Calu3 (cell line): ENCODE measurements around the gene PEPD. TPM values are rescaled to one million over a fixed set of nuclear protein-coding genes. Genes with fewer than 3 reads are reported as not detected.

Experiments used
- BruUV-seq: library from RNA; stranded (reverse); fragments of 400-500 nt; replicated peaks from 2 replicates; lab custom pipeline; 2021; lab: Mats Ljungman, UMichigan
- CTCF ChIA-PET: fragments of 300-600 bp; sonication (Branson Sonifier 250); formaldehyde crosslinking; loops from one replicate; lab custom pipeline; 2022; ENCODE audit warnings: antibody characterized with exemption; lab: Charles Lee
- DNase-seq: peaks from one replicate; pipeline ENCODE4 v3.0.0; 2022
- H3K27ac Mint-ChIP-seq: one replicate; pipeline ENCODE4 v1.8.0; 2022; ENCODE audit warnings: mixed read lengths; ENCODE audit not compliant: unreplicated experiment
- H3K27me3 Mint-ChIP-seq: one replicate; pipeline ENCODE4 v1.8.0; 2022; ENCODE audit warnings: mixed read lengths; ENCODE audit not compliant: unreplicated experiment
- H3K36me3 Mint-ChIP-seq: one replicate; pipeline ENCODE4 v1.8.0; 2022; ENCODE audit warnings: mild to moderate bottlenecking, moderate library complexity, mixed read lengths; ENCODE audit not compliant: insufficient read depth, unreplicated experiment
- H3K4me1 Mint-ChIP-seq: one replicate; pipeline ENCODE4 v1.8.0; 2022; ENCODE audit warnings: mild to moderate bottlenecking, low read depth, mixed read lengths; ENCODE audit not compliant: unreplicated experiment
- H3K4me3 Mint-ChIP-seq: one replicate; pipeline ENCODE4 v1.8.0; 2022; ENCODE audit warnings: mild to moderate bottlenecking, low read depth, moderate library complexity, mixed read lengths; ENCODE audit not compliant: unreplicated experiment
- H3K9me3 Mint-ChIP-seq: one replicate; pipeline ENCODE4 v1.8.0; 2022; ENCODE audit warnings: low read depth, mixed read lengths; ENCODE audit not compliant: unreplicated experiment
- CTCF ChIP-seq: fragments of 200-600 bp; IDR thresholded peaks from one replicate; pipeline ENCODE4 v1.8.0; 2022; ENCODE audit warnings: antibody characterized with exemption; ENCODE audit not compliant: unreplicated experiment
- intact Hi-C: fragments of 100-400 bp; cut with micrococcal nuclease; formaldehyde crosslinking; loops from one replicate; pipeline ENCODE4 v1.10.0; 2022; ENCODE audit not compliant: unreplicated experiment
- total RNA-seq: library from RNA; stranded (reverse); gene quantifications from 2 replicates; pipeline ENCODE4 v1.2.3, GENCODE V29; 2022

Gene PEPD
- total RNA-seq, 1 experiment from 2014 or later: 65.5 TPM

DNA sequence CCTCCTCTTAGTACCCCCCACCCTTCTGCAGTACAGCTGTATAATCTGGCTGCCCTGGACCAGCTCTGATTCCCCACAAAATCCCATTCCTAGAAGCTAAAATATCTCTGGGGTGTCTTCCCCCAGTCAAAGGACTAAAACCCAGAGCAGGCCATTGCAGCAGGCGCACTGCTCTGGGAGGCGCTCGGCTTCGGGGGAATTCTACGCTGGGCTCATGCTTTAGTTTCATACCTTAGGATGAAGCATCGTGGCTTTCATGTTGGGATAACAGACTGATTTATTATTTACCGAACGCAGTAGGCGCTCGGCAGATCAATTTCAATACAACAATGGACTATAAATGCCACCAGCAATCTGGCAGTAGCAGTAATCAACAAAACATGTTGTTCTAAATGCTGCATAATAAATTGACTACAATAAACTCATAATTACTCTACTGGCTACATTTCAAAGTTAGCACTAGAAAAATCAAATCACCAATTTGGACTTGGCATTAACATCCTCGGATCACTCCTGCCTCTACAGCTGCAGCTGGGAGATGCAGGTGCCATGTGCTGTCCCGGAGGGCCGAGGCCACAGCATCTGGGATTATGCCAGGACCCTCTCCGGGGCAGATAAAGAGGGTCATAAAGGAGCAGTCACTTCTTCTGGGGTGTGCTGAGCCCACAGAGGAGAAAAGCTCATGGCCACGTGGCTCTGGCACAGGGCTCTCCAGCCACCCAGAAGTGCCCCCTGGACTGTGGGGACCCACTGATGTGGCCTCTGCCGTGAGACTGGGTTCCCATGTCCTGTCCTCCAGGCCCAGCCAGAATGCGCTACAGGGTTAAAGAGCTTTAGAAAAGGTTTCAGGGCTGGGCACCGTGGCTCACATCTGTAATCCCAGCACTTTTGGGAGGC is 112.8 kb downstream of the PEPD start:
- no peak for TF ChIP-seq CTCF
- no peak for DNase-seq
- no peak overlapping the region for H3K27ac Mint-ChIP-seq
- H3K27me3 Mint-ChIP-seq: no peaks in the 10 kb centered on the region
- H3K4me3 Mint-ChIP-seq: no peak overlapping the region
- no peaks in the 10 kb centered on the region for H3K36me3 Mint-ChIP-seq
- H3K9me3 Mint-ChIP-seq: no peaks in the 10 kb centered on the region
- H3K4me1 Mint-ChIP-seq: no peaks in the 10 kb centered on the region
- CTCF ChIA-PET: interaction anchor here (0.6 to 1.8 kb wide), 4 partner anchors 173 to 1075 kb away, joined by 3 to 10 read pairs (median 3); no protein-coding TSS in a partner anchor
- BruUV-seq: no TSS peak
- intact Hi-C loops: loop anchor here (10.0 kb wide), 2 partner anchors 94 to 264 kb away; no protein-coding TSS in a partner anchor

DNA sequence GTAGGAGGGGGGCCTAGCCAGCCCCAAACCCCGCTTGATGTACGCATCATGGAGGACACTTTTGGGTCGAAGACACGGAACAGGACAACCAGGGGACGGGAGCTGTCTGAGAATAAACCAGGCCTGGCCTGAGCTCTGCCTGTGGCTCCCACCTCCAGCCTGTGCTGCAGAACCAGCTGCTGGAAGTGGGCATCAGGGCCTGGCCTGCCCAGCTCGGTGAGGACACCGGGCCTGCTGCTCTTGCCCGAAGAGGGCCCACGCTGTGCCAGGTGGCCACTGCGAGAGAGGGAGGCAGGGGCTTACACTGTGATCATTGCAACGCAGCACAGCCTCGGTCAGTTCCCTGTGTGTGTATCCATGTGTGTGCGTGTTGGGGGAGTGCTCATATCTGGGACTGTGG is 113.5 kb downstream of the PEPD start:
- no peak for DNase-seq
- intact Hi-C loops: loop anchor here (10.0 kb wide), 2 partner anchors 93 to 263 kb away; no protein-coding TSS in a partner anchor

DNA sequence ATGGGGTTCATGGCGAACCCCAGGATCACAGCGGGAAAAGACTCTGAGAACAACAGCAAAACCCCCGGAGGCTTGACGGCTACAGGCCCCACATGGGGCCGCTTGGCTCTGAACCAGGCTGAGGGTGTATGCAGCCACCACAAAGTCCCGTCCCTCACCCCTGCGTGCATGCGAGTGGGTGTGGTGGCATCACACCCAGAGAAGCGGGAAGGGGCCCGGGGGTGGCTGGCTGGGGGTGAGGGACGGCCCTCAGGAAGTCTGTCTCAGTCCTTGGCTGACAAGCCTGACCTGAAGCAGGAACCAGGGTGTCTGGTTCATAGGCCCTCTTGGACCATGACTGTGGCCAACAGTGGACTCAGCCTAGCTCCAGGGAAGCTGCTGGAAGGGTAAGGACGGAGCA is 113.9 kb downstream of the PEPD start:
- BruUV-seq: no TSS peak
- CTCF ChIA-PET: interaction anchor here (0.7 to 1.8 kb wide), 2 partner anchors 172 to 184 kb away, joined by 3 to 10 read pairs; no protein-coding TSS in a partner anchor
- no peaks in the 10 kb centered on the region for H3K9me3 Mint-ChIP-seq
- intact Hi-C loops: loop anchor here (2.0 to 10.0 kb wide), 4 partner anchors 93 to 263 kb away; no protein-coding TSS in a partner anchor
- no peak for TF ChIP-seq CTCF
- no peak overlapping the region for H3K4me3 Mint-ChIP-seq
- no peaks in the 10 kb centered on the region for H3K4me1 Mint-ChIP-seq
- no peaks in the 10 kb centered on the region for H3K27me3 Mint-ChIP-seq
- H3K36me3 Mint-ChIP-seq: no peaks in the 10 kb centered on the region
- no peak overlapping the region for H3K27ac Mint-ChIP-seq
- DNase-seq: no peak

More for the DNA sequence above, 113.5 kb downstream of the PEPD start:
- TF ChIP-seq CTCF: no peak
- H3K4me3 Mint-ChIP-seq: no peak overlapping the region
- CTCF ChIA-PET: interaction anchor here (0.7 to 1.8 kb wide), 2 partner anchors 173 to 185 kb away, joined by 3 to 10 read pairs; no protein-coding TSS in a partner anchor
- no peaks in the 10 kb centered on the region for H3K36me3 Mint-ChIP-seq
- no peaks in the 10 kb centered on the region for H3K27me3 Mint-ChIP-seq
- no peaks in the 10 kb centered on the region for H3K4me1 Mint-ChIP-seq
- no peak overlapping the region for H3K27ac Mint-ChIP-seq
- H3K9me3 Mint-ChIP-seq: no peaks in the 10 kb centered on the region
- no TSS peak for BruUV-seq

- intact Hi-C loops: loop anchor here (2.0 to 10.0 kb wide), 4 partner anchors 92 to 262 kb away; no protein-coding TSS in a partner anchor
- no TSS peak for BruUV-seq
- Mint-ChIP-seq H3K27me3 (no peaks in the 10 kb centered on the region), H3K9me3 (no peaks in the 10 kb centered on the region), H3K4me3 (no peak overlapping the region), H3K36me3 (no peaks in the 10 kb centered on the region), H3K27ac (no peak overlapping the region), H3K4me1 (no peaks in the 10 kb centered on the region)
- CTCF ChIA-PET: interaction anchor here (0.6 to 1.4 kb wide), 5 partner anchors 163 to 263 kb away, joined by 3 to 12 read pairs (median 3); no protein-coding TSS in a partner anchor
- no peak for DNase-seq
- no peak for TF ChIP-seq CTCF
Observed at GRCh38 chr19:33407140-33407551, 114.4 kb downstream of the PEPD start.
